ENCODE measurements around the gene GULP1. TPM values are rescaled to one million over a fixed set of nuclear protein-coding genes. Genes with fewer than 3 reads are reported as not detected.

GULP1 gene
- total and polyA plus RNA-seq, 2 donors (not counting 1 experiment from before 2014, with no cell fraction given) = 43.5 to 82.4 TPM

GRCh38 chr2:188269004-188269403 is 22.7 kb upstream of the GULP1 start:
- no peaks in the 10 kb centered on the region for H3K4me1 ChIP-seq (ENCODE audit: control insufficient read depth, extremely low read depth, insufficient read depth, low read length)
- no peak overlapping the region for H2AFZ ChIP-seq (ENCODE audit: low read length)
- H3K4me3 ChIP-seq (replicated peaks in 1 of 4; ENCODE audit: control extremely low read depth in 1 of 4, insufficient read depth in 1 of 4, low read depth in 3 of 4, low read length in 4 of 4) = no peak overlapping the region
- H3K79me2 ChIP-seq (ENCODE audit: control insufficient read depth, insufficient read depth, low read length) = no peaks in the 10 kb centered on the region
- no peak overlapping the region for H3K4me2 ChIP-seq (ENCODE audit: extremely low read depth, insufficient read depth, low read length)
- H3K36me3 ChIP-seq (ENCODE audit: control insufficient read depth, insufficient read depth, low read length) = no peaks in the 10 kb centered on the region
- no peaks in the 10 kb centered on the region for H3K27me3 ChIP-seq (ENCODE audit: control insufficient read depth, insufficient read depth, low read length)
- no peak overlapping the region for H3K9ac ChIP-seq (ENCODE audit: insufficient read depth, low read length)
- no peaks in the 10 kb centered on the region for H3K9me3 ChIP-seq (ENCODE audit: control insufficient read depth, insufficient read depth, low read depth, low read length)
- TF ChIP-seq EZH2 (IDR thresholded peaks at IDR 0.05; ENCODE audit: low read length, missing control alignments) (no peak), CTCF (conservative IDR thresholded peaks at IDR 0.05 in 1 of 2, IDR thresholded peaks at IDR 0.05 in 1 of 2; ENCODE audit: low read depth in 1 of 2, low read length in 2 of 2) (no peak)
- no peaks in the 10 kb centered on the region for H4K20me1 ChIP-seq (ENCODE audit: control insufficient read depth, extremely low read depth, insufficient read depth, low read length)
- H3K27ac ChIP-seq (ENCODE audit: insufficient read depth, low read length) = no peak overlapping the region
- no peak for DNase-seq (ENCODE audit: low read depth in 2 of 2)

DNA sequence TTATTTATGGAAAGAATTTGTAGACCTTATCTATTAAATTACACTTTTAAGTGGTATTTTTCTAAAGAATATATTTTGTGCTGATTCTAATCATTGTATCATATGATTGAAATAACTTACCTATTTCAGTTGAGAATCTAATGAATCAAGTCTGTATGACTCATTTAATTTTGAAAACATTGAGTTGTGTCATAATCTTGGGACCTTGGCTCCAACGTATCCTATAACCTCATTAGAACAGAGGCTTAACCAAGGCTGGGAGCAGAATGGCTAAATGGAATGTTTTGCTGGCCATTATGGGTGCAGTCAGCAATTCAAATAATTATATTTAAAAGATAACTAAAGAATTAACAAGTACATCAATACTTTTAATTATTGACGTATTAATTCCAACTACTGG is 19.6 kb upstream of the GULP1 start:
- no peak for DNase-seq (ENCODE audit: low read depth in 2 of 2)
- Histone ChIP-seq H3K79me2 (ENCODE audit: control insufficient read depth, insufficient read depth, low read length) (no peaks in the 10 kb centered on the region), H3K27me3 (ENCODE audit: control insufficient read depth, insufficient read depth, low read length) (no peaks in the 10 kb centered on the region), H3K36me3 (ENCODE audit: control insufficient read depth, insufficient read depth, low read length) (no peaks in the 10 kb centered on the region), H3K9me3 (ENCODE audit: control insufficient read depth, insufficient read depth, low read depth, low read length) (no peaks in the 10 kb centered on the region), H3K4me2 (ENCODE audit: extremely low read depth, insufficient read depth, low read length) (no peak overlapping the region), H4K20me1 (ENCODE audit: control insufficient read depth, extremely low read depth, insufficient read depth, low read length) (no peaks in the 10 kb centered on the region), H3K9ac (ENCODE audit: insufficient read depth, low read length) (no peak overlapping the region), H3K4me3 (replicated peaks in 1 of 4; ENCODE audit: control extremely low read depth in 1 of 4, insufficient read depth in 1 of 4, low read depth in 3 of 4, low read length in 4 of 4) (no peak overlapping the region), H2AFZ (ENCODE audit: low read length) (no peak overlapping the region), H3K27ac (ENCODE audit: insufficient read depth, low read length) (no peak overlapping the region), H3K4me1 (ENCODE audit: control insufficient read depth, extremely low read depth, insufficient read depth, low read length) (no peaks in the 10 kb centered on the region)
- TF ChIP-seq EZH2 (IDR thresholded peaks at IDR 0.05; ENCODE audit: low read length, missing control alignments) = no peak
- no peak for TF ChIP-seq CTCF (conservative IDR thresholded peaks at IDR 0.05 in 1 of 2, IDR thresholded peaks at IDR 0.05 in 1 of 2; ENCODE audit: low read depth in 1 of 2, low read length in 2 of 2)

- no peaks in the 10 kb centered on the region for H3K4me1 ChIP-seq (ENCODE audit: control insufficient read depth, extremely low read depth, insufficient read depth, low read length)
Measured at GRCh38 chr2:188274274-188274673, 17.4 kb upstream of the GULP1 start.

More at GRCh38 chr2:188274274-188274673, 17.4 kb upstream of the GULP1 start:
- Histone ChIP-seq H3K4me3 (replicated peaks in 1 of 4; ENCODE audit: control extremely low read depth in 1 of 4, insufficient read depth in 1 of 4, low read depth in 3 of 4, low read length in 4 of 4) (no peak overlapping the region), H3K27me3 (ENCODE audit: control insufficient read depth, insufficient read depth, low read length) (no peaks in the 10 kb centered on the region), H3K79me2 (ENCODE audit: control insufficient read depth, insufficient read depth, low read length) (no peaks in the 10 kb centered on the region), H3K9me3 (ENCODE audit: control insufficient read depth, insufficient read depth, low read depth, low read length) (no peaks in the 10 kb centered on the region), H2AFZ (ENCODE audit: low read length) (no peak overlapping the region), H3K9ac (ENCODE audit: insufficient read depth, low read length) (no peak overlapping the region), H3K4me2 (ENCODE audit: extremely low read depth, insufficient read depth, low read length) (no peak overlapping the region), H4K20me1 (ENCODE audit: control insufficient read depth, extremely low read depth, insufficient read depth, low read length) (no peaks in the 10 kb centered on the region), H3K36me3 (ENCODE audit: control insufficient read depth, insufficient read depth, low read length) (no peaks in the 10 kb centered on the region), H3K27ac (ENCODE audit: insufficient read depth, low read length) (no peak overlapping the region)
- no peak for TF ChIP-seq CTCF (conservative IDR thresholded peaks at IDR 0.05 in 1 of 2, IDR thresholded peaks at IDR 0.05 in 1 of 2; ENCODE audit: low read depth in 1 of 2, low read length in 2 of 2)
- TF ChIP-seq EZH2 (IDR thresholded peaks at IDR 0.05; ENCODE audit: low read length, missing control alignments) = no peak
- DNase-seq (ENCODE audit: low read depth in 2 of 2) = no peak
